Epithelial cell of alveolus of lung (primary cell): ENCODE results near the gene SLC6A8. TPM values are rescaled to one million over a fixed set of nuclear protein-coding genes. Genes with fewer than 3 reads are reported as not detected.

Experiments used
- total RNA-seq: library from RNA; depleted of rRNA; stranded (reverse); fragments of >200 nt; gene quantifications from 2 replicates; pipeline ENCODE4 v1.2.1, GENCODE V29; 2015

SLC6A8 gene
- 9.1 and 29.3 TPM in 2 replicates for total RNA-seq

GRCh38 chrX:153687121-153688039, at the start of gene SLC6A8:
Gene SLC6A8 (plus strand): TSS chrX:153687926. CDS start chrX:153688575, 649 bp downstream.

GRCh38 chrX:153646620-153647373, 40.9 kb upstream of the SLC6A8 start, which contains the start of gene DUSP9:
Gene DUSP9 (plus strand): TSS chrX:153647203. CDS start chrX:153647954, 751 bp downstream.

GRCh38 chrX:153673428-153674218, 14.1 kb upstream of the SLC6A8 start, which contains the start of gene PNCK:
Gene PNCK (minus strand): TSS chrX:153673813. CDS start chrX:153673076, 737 bp downstream.

GRCh38 chrX:153724252-153725038, 36.7 kb downstream of the SLC6A8 start, which contains the start of the genes ABCD1 and BCAP31:
Gene ABCD1 (plus strand): TSS chrX:153724856. CDS start chrX:153725267, 411 bp downstream.
Gene BCAP31 (minus strand): TSS chrX:153724387. CDS start chrX:153723244, 1,143 bp downstream.

Other genes starting within 250 kb of the SLC6A8 start
- gene TREX2, start 241.9 kb upstream of the SLC6A8 start, total RNA-seq: 0.13 TPM in 1 of 2 replicates, not detected in the other
- 11.8 and 27.9 TPM in 2 replicates for gene HAUS7, start 217.3 kb upstream of the SLC6A8 start, total RNA-seq
- 37.9 and 67.1 TPM in 2 replicates for gene BGN, start 192.9 kb upstream of the SLC6A8 start, total RNA-seq
- not detected in 2 replicates for gene ATP2B3, start 170.3 kb upstream of the SLC6A8 start, total RNA-seq
- gene CCNQ, start 88.8 kb upstream of the SLC6A8 start, total RNA-seq: 20.4 and 40.1 TPM in 2 replicates
- 0.32 and 0.39 TPM in 2 replicates for gene DUSP9, start 40.7 kb upstream of the SLC6A8 start, total RNA-seq
- gene PNCK, start 14.1 kb upstream of the SLC6A8 start, total RNA-seq: 2.0 TPM in 1 of 2 replicates, not detected in the other
- gene BCAP31, start 36.5 kb downstream of the SLC6A8 start, total RNA-seq: 76.3 and 111 TPM in 2 replicates
- gene ABCD1, start 36.9 kb downstream of the SLC6A8 start, total RNA-seq: 14.0 and 14.5 TPM in 2 replicates
- 1.4 and 4.2 TPM in 2 replicates for gene PLXNB3, start 76.3 kb downstream of the SLC6A8 start, total RNA-seq
- 0.13 and 0.24 TPM in 2 replicates for gene SRPK3, start 93.1 kb downstream of the SLC6A8 start, total RNA-seq
- gene IDH3G, start 106.4 kb downstream of the SLC6A8 start, total RNA-seq: 84.3 and 112 TPM in 2 replicates
- 302 and 438 TPM in 2 replicates for gene SSR4, start 106.7 kb downstream of the SLC6A8 start, total RNA-seq
- gene PDZD4, start 142.6 kb downstream of the SLC6A8 start, total RNA-seq: 0.39 and 0.48 TPM in 2 replicates
- 0.56 and 1.8 TPM in 2 replicates for gene L1CAM, start 198.2 kb downstream of the SLC6A8 start, total RNA-seq
- not detected in 2 replicates for gene AVPR2, start 216.7 kb downstream of the SLC6A8 start, total RNA-seq
- gene ARHGAP4, start 238.3 kb downstream of the SLC6A8 start, total RNA-seq: 1.6 and 6.7 TPM in 2 replicates
- gene NAA10, start 247.1 kb downstream of the SLC6A8 start, total RNA-seq: 81.6 and 104 TPM in 2 replicates